ENCODE measurements around the gene EHBP1L1. TPM values are rescaled to one million over a fixed set of nuclear protein-coding genes. Genes with fewer than 3 reads are reported as not detected.

EHBP1L1 gene
- total RNA-seq, 1 experiment from 2014 or later = 105 TPM

GRCh38 chr11:65578134-65578533 is 2.3 kb downstream of the EHBP1L1 start (continued):
- TF ChIP-seq EGR1 (IDR thresholded peaks at IDR 0.05; ENCODE audit: low read depth) (no peak), POLR2AphosphoS5 (IDR thresholded peaks at IDR 0.05; ENCODE audit: low read depth, low read length) (no peak), SIN3A (IDR thresholded peaks at IDR 0.05; ENCODE audit: low read depth) (no peak), ZFX (IDR thresholded peaks at IDR 0.05) (no peak), ELF1 (IDR thresholded peaks at IDR 0.05; ENCODE audit: borderline replicate concordance, low read depth) (no peak), JUND (IDR thresholded peaks at IDR 0.05) (no peak), CBX3 (IDR thresholded peaks at IDR 0.05; ENCODE audit: low read depth) (no peak), EZH2 (IDR thresholded peaks at IDR 0.05) (no peak)
- TF ChIP-seq, protein P1, sequence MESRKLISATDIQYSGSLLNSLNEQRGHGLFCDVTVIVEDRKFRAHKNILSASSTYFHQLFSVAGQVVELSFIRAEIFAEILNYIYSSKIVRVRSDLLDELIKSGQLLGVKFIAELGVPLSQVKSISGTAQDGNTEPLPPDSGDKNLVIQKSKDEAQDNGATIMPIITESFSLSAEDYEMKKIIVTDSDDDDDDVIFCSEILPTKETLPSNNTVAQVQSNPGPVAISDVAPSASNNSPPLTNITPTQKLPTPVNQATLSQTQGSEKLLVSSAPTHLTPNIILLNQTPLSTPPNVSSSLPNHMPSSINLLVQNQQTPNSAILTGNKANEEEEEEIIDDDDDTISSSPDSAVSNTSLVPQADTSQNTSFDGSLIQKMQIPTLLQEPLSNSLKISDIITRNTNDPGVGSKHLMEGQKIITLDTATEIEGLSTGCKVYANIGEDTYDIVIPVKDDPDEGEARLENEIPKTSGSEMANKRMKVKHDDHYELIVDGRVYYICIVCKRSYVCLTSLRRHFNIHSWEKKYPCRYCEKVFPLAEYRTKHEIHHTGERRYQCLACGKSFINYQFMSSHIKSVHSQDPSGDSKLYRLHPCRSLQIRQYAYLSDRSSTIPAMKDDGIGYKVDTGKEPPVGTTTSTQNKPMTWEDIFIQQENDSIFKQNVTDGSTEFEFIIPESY (IDR thresholded peaks at IDR 0.05; ENCODE audit: extremely low read depth, insufficient replicate concordance, low read length) = no peak
- TF ChIP-seq, protein P2, sequence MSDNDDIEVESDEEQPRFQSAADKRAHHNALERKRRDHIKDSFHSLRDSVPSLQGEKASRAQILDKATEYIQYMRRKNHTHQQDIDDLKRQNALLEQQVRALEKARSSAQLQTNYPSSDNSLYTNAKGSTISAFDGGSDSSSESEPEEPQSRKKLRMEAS (IDR thresholded peaks at IDR 0.05) = no peak

DNA sequence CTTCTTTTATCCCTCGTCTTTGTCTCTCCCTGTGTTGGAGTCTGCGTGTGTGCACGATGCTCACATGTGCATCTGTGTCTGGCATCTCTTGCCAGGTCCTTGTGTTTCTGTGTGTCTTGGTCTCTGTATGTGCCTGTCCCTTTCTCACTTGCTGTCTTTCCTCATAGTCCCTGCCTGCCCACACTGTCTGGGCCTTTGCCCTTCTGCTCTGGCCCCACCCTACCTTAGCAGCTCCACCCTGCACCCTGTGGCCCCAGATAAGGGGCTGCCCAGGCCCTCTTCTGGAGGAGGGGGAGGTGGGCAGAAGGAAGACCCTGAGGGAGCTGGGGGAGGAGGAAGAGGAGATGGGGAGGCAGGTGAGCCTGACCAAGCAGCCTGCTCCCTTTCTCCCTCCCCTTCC is 2.8 kb downstream of the EHBP1L1 start:
- H3K4me3 ChIP-seq (replicated peaks in 1 of 2; ENCODE audit: low read depth in 1 of 2, low read length in 2 of 2) = no peak overlapping the region
- H3K9me2 ChIP-seq (ENCODE audit: insufficient read depth) = no peaks in the 10 kb centered on the region
- BruUV-seq (replicated peaks) = no TSS peak
- no peak overlapping the region for H2AFZ ChIP-seq (ENCODE audit: low read depth, low read length, poor library complexity, severe bottlenecking)
- ATAC-seq (no peak), DNase-seq (ENCODE audit: low read depth, low spot score) (no peak)
- peaks cover 29 to 39% of the 10 kb centered on the region in 2 experiments for H3K4me1 ChIP-seq (ENCODE audit: control insufficient read depth in 1 of 2, insufficient read depth in 2 of 2, low read length in 2 of 2)
- no peak overlapping the region for H3K4me2 ChIP-seq (ENCODE audit: low read length)
- POLR2A ChIA-PET = no interaction called here
- peaks cover 2 to 4% of the 10 kb centered on the region in 2 experiments; a peak in 2 of 4 replicates for H3K36me3 ChIP-seq (ENCODE audit: control insufficient read depth in 1 of 2, insufficient read depth in 2 of 2, low read length in 2 of 2)
- H3K9me3 ChIP-seq (ENCODE audit: control insufficient read depth in 1 of 2, insufficient read depth in 1 of 2, low read depth in 1 of 2, low read length in 2 of 2) = no peaks in the 10 kb centered on the region
- no peak overlapping the region for H3K27ac ChIP-seq (ENCODE audit: low read depth, low read length)
- CTCF ChIA-PET = no interaction called here
- H3K79me2 ChIP-seq (ENCODE audit: insufficient read depth, low read length) = peaks cover 19% of the 10 kb centered on the region; the same call in 1 of the 2 replicates
- no peak overlapping the region for H3K9ac ChIP-seq (ENCODE audit: low read length)
- intact Hi-C loops (cut with micrococcal nuclease) = no loop called here
- RAD21 ChIA-PET (ENCODE audit: low non-redundant PET in 1 of 2, low total read pairs in 2 of 2, uncharacterized antibody in 2 of 2, unreplicated experiment in 2 of 2) = no interaction called here
- H4K20me1 ChIP-seq (ENCODE audit: insufficient read depth) = no peaks in the 10 kb centered on the region
- H3K27me3 ChIP-seq (ENCODE audit: insufficient read depth, low read length) = no peaks in the 10 kb centered on the region
- TF ChIP-seq CEBPB (IDR thresholded peaks at IDR 0.05; ENCODE audit: low read depth) (no peak), EZH2 (IDR thresholded peaks at IDR 0.05) (no peak), EZH2phosphoT487 (IDR thresholded peaks at IDR 0.05; ENCODE audit: borderline replicate concordance) (no peak), ATF3 (IDR thresholded peaks at IDR 0.05) (no peak), ELF1 (IDR thresholded peaks at IDR 0.05; ENCODE audit: borderline replicate concordance, low read depth) (no peak), YY1 (IDR thresholded peaks at IDR 0.05; ENCODE audit: extremely low read depth, insufficient replicate concordance, low read depth, low read length) (no peak), POLR2AphosphoS5 (IDR thresholded peaks at IDR 0.05; ENCODE audit: low read depth, low read length) (no peak), RAD21 (IDR thresholded peaks at IDR 0.05; ENCODE audit: low read depth) (no peak), CTCF (IDR thresholded peaks at IDR 0.05 in 2 of 3, conservative IDR thresholded peaks at IDR 0.05 in 1 of 3; ENCODE audit: borderline replicate concordance in 1 of 3, insufficient read depth in 1 of 3, low read depth in 2 of 3, low read length in 2 of 3) (no peak)
- TF ChIP-seq, protein P2 (IDR thresholded peaks at IDR 0.05) = no peak
- TF ChIP-seq, protein P1 (IDR thresholded peaks at IDR 0.05; ENCODE audit: extremely low read depth, insufficient replicate concordance, low read length) = no peak
